NK-92 (cell line): ENCODE measurements around the gene ASAP2.

Experiments
- DNase-seq: peaks from one replicate; lab custom pipeline; 2025; ENCODE audit not compliant: unreplicated experiment; lab: John Stamatoyannopoulos, UW

ASAP2 gene

DNA sequence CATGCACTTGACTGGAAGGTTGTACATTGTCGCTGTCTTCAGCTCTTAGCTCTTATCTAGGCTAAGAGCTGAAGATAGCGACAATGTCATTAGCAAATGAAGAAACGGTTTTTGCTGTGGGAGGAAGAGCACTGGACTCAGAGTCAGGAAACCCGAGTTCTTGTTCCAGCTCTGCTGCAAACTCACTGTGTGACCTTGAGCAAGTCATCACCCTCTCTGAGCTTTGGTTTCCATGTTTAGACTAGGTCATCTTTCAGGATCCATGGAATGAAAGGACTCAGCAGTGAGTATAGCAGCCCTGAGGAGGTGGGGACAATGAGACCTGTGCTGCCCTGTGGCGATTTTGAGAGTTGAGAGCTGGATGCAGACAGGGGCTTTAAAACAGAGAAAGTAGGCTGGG is 85.3 kb downstream of the ASAP2 start:
- no peak for DNase-seq

DNA sequence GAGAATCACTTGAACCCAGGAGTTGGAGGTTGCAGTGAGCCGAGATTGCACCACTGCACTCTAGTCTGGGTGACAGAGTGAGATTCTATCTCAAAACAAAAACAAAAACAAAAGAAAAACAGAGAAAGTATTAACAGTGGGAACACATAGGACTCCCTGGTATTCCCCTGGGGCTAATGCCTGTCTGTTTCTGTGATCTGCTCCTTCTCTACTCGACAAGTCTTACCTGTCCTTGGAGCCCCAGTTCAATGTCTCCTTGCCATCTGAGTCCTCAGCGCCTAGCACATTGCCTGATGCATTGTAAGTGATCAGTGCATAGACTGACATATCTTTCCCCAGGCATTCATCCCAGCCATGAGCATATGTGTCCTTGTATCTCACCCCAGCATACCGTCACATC is 85.8 kb downstream of the ASAP2 start:
- no peak for DNase-seq

DNA sequence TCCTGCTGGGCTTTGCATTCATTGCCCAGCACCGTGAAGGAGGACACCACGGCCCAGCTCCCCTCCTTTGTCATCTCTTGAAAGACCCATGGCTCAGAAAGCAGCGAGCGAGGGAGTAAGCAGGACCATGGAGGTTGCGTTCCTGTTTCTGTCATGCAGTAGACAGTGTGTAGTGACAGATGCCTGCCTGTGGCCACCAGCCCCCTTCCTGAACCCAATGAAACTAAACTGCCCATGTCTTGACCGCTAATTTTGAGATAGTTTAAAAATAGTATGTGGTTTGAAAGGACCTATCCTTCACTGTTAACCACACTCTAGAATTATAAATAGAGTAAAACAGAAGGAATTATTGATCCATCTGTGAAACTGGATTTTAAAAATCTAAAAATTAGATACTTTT is 88.2 kb downstream of the ASAP2 start:
- DNase-seq, result no peak

DNA sequence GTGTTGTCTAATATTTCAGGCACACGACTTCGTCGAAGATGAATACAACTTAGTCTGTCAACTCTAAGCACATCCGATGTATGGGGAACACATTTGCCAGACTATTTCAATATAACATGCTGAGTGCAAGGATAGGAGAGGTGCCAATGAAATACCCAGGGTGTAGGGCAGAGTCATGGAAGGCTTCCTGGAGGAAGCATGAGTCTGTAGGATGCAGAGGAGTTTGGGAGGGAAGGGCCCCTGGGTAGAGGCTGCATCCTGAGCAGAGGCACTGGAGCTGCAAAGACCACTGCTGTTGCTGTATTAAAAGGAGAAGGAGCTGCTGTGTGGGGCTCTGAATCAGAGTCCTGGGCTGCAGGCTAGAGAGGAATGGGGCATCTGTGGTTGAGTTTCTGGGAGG is 89.9 kb downstream of the ASAP2 start:
- DNase-seq, result no peak

DNA sequence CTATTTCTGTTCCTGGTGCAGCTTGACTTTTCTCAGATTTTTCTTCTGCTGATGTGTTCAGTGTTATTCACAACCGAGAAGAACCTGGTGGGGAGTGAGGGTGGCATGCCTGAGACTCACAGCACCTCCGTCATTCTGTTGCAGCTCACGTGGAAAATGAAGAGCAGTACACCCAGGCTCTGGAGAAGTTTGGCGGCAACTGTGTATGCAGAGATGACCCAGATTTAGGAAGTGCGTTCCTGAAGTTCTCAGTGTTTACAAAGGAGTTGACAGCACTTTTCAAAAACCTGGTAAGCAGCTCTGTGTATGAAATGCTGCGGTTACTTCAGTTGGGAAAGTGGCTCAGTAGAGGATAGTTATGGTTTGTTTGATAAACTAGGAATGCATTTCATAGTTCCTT is 90.5 kb downstream of the ASAP2 start:
- no peak for DNase-seq

DNA sequence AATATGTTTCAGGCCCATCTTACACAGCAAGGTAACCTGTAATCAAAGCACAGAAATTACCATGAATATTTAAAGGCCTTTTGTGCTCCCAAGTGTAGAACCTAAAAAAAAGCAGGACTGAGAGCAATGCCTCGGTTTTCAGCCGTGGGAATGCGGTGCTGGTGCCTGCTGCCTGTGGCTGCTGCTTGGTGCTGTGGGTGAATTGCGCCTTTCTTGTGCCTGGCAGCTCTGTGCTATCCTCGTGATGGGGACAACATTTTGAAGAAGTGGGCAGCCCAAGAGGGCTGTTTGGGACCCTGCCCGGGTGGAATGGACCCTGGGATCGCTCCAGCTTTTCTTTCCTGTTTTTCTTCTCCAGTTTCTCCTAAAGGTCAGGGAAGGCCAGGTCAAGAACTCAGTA is 91.2 kb downstream of the ASAP2 start:
- no peak for DNase-seq

DNA sequence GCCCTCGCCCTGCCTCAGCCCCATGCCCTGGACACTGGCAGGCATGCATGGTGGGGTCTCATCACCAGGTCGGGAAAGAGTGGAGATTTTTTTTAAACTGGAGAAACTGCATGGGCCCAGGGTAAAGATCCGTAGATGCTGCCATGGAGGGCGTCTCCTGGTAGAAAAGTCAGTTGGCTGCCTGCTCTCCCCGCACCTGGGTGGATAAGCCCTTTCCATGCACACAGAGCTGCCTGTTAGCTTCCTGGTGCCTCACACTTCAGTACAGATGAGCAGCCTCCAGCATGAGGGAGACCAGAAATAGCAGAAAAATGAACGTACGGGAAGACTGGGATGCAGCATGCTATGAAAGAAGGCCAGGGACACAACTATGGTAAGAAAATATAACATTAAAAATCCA is 92.0 kb downstream of the ASAP2 start:
- no peak for DNase-seq

DNA sequence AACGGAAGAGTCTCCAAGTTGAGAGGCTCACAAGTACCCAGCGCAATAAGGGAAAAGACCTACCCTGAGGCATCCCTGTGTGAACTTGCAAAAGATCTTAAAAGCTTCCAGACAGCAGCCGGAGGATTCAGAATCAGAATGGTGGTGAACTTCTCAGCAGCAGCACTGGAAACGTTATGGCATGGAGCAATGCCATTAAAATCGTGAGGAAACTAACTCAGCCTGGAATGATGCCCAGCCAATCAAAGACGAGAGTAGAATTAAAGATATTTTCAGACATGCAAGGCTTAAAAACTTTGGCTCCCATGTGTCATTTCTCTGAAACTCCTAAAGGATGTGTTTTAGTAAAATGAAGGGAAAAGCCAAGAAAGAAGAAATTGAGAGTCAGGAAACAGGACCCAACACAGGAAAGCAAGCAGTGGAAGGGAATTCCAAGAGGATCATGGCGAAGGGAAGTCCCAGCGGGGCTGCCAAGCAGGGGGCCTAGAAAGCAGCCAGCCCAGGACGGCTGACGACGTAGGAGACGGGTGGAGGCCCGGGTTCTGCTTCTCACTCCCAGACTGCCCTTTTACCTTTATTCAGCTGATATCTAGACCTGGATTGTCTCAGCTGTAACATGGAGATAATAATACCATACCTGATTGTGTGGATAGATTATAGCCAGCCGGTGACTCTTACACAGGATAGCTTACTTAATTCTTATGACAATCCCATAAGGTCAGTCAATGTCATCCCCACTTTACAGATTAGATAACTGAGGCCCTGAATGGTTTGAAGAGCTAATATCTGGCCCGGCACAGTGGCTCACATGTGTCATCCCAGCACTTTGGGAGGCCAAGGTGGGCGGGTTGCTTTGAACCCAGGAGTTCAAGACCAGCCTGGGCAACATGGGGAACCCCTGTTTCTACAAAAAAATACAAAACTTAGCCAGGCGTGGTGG is 92.8 kb downstream of the ASAP2 start:
- no peak for DNase-seq

DNA sequence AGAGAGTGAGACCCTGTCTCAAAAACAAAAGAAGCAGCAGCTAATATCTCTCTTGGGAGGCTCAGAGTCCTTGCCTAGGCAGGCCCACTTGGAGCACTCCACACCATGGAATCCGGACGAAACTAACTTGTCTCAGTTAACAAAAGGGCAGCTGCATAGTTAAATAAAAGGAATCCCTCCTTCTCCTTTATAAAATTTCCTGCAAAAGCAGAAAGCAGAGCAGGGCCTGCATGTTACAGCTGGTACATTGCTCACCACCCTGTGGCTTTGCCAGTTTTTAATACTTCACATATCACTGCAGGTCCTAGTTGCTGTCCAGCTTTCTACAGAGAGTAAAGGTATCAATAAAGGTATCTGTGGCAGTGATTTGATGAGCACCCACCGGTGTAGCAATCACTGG is 93.6 kb downstream of the ASAP2 start:
- DNase-seq, result no peak

DNA sequence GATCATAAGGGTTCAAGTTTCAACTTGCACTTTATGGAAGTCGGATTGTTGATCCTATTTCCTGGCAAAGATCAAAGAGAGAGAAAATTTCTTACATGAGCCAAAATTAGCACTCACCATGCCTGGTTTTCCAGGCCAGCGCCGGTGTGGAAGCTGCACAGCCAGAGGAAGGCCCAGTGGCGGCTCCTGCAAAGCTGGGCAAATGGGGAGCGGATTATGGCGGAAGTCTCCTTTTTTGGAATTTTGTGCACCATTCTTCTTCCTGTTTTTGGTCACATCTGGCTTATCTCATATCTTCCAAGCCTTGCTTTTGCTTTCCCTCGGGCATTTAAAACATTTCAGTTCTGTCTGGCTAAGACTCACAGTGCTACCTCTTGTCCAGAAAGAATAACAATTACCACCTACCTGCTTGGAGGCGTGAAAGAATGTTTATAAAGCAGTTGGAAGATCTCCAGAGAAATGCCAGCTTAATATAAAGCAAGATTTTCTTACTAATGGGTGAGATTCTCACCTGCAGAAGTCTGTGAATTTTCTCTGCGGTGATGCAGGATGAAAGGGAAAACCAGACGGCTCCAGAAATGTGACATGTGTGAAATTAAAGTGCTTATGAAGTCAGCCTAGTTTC is 94.3 kb downstream of the ASAP2 start:
- no peak for DNase-seq

DNA sequence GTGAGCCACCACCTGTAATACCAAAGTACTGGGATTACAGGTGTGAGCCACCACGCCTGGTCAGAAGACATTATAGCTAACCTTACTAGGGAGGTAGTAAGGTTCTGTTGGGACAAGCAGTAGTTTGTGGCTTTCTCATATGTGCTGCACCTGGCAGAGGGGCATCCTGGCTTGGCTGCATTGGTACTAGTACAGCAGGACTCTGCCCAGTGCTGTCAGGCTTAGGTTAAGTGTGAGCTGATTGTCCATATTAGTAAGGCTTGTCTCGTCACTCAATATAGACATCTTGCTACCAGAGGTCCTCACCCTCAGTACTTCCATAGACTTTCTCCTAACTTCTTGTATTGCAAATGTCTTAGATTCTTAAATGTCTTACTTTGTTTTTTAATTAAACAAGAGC is 96.1 kb downstream of the ASAP2 start:
- no peak for DNase-seq

DNA sequence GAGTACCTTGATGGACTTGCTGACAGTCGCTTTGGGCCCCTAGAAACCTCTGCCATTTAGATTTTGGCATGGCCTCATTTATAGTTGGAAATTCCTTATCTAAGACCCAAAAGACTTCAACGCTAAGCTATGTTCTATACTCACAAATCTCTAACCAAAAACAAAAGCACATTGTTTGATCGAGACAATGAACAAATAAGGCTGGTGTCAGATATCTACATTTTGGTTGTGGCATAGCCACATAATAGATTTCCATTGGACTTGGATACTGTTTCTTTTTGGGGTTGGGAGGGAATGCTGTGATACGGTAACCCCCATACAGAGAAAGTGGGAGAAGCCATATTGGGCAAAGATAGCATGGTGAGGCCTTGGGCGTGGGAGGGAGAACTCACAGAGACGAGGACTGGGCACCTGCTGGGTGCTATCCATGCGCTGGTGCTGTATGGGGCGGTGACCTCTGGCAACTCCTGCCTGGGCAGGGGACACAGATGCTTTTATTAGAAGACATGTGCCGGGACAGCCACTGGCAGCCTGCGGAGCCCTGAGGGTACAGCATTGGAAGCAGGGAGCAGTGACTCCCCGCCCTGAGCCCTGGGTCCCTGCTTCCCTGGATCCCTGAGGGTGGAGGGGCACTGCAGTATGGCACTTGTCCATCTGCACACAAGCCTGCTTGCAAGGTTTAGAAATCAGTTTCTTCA is 97.1 kb downstream of the ASAP2 start:
- no peak for DNase-seq

DNA sequence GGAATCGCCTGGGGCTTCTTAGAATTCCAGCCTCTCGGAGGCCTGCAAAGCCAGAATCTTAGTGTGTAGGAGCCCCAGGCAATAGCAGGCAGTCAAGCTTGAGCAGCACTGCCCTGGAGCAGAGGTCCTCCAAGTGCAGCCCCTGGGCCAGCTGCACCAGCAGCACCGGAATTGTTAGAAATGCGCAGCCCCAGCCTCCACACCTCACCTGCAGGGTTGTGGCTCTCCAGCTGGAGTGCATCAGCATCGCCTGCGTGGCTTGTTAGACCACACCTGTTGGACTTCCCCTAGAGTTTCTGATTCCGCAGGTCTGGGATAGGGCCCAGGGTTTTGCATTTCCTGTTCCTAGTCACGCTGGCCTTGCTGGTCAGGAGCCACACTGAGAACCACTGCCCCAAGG is 100.3 kb downstream of the ASAP2 start:
- DNase-seq, result no peak

DNA sequence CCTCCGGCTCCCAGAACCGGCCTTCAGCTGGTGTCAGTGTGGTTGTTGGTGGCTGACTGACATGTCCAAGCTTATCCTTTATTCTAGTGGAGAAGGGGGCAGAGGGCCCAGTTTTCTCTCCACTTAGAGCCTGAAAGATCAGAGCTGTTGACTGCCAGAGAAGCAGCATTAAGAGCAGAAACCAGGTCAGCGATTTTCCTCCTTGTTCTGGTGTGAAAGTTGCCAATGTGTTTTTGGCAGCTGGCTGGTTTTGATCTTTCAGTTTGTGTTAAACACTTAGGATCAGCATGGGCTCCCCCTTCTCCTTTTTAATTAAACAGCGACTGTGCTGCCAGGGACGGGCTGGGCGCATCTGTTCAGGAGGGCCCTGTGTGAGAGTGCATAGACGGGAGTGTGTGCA is 100.9 kb downstream of the ASAP2 start:
- no peak for DNase-seq

DNA sequence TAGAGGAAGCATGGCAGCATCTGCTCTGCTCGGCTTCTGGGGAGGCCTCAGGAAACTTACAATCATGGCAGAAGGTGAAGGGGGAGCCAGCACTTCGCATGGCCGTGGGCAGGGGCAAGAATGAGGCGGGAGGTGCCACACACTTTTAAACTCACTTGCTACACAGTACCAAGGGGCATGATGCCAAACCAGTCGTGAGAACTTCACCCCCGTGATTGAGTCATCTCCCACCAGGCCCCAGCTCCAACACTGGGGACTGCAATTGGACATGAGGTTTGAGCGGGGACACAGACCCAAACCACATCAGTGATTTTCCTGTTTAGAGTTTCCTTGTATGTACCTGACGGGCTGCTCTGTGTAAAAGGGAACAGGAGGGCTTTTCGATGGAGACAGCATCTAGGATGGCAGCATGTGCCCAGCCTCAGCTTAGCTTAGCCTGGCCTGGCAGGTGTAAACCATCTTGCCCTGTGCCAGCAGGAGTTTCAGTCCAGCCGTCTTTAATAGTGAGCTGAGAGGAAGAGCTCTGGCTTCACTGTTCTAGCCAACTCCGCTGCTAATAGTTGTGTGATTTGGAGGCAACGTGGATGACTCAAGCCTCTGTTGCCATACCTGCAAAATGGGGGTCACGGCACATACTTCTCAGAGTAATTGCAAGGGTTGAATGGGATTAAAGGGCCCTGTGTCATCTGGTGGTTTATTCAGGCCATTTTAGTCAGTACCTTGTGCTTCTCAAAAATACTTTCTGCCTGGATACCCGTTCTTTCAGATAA is 101.8 kb downstream of the ASAP2 start:
- DNase-seq, result no peak

DNA sequence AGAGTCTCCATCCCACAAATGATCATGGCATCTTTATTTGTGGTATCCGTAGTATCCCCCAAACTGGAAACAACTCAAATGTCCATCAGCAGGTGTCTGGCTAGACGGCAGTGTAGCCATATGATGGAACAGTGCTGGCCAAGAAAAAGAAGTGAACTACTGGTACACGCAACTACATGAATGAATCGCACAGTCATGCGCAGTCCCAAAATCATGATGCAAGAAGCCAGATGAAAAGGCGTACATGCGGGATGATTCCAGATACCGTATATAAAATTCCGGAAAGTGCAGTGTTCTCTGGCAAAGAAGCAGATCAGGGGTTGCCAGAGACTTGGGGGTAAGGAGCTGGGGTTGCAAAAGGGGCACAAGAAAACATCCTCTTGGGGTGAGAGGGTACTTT is 102.5 kb downstream of the ASAP2 start:
- no peak for DNase-seq

DNA sequence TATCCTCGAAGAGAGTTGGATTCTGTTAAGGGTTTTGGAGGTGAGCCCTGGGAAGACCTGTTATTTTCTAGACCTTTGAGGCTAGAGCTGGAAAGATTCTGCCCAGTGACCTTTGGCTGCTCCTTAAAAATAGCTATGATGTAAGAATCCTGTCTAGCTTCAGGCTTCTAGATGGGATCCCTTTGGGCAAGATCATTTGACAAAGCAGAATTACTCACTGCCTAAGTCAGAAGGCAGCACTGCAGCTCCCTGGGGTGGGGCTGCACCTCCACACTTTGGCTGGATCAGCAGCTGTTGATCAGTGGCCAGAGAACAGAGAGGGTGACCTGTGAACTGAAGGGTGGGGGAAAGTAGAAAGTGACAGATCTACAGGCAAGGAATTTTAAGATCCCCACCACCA is 103.8 kb downstream of the ASAP2 start:
- DNase-seq, result no peak

DNA sequence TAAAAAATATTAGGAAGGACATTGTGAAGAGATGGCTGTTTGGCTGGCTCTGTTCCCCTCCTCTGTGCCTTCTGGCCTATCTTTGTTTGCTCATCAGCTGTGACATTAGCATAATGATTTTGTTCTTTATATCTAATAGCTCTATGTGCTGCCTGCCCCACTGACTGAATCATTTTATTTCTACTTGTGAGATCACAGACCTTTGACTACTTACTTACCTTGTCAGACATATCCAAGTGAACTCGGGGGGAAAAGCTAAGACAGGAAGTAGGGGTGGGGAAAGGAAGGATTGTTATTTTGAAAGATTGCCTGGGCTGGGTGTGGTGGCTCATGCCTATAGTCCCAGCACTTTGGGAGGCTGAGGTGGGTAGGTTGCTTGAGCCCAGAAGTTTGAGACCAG is 104.2 kb downstream of the ASAP2 start:
- DNase-seq, result no peak

DNA sequence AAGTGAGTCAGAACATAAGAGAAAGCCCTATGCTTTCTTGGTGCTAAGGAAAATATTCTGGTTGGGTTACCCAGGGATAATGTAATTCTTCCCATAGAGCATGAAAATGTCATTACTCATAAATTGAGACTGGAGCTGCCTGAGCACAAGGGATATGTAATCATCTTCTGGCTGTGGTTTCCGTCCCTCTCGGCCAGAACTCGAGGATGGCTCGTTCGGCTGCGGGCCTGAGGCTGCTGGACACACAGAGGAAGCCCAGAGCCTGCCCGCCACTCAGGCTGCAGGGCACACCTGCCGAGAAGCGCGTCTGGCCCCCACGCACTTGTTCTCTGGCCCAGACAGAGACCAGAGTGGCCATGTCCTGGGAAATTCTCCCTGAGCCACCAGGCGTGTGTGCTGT is 104.9 kb downstream of the ASAP2 start:
- no peak for DNase-seq

DNA sequence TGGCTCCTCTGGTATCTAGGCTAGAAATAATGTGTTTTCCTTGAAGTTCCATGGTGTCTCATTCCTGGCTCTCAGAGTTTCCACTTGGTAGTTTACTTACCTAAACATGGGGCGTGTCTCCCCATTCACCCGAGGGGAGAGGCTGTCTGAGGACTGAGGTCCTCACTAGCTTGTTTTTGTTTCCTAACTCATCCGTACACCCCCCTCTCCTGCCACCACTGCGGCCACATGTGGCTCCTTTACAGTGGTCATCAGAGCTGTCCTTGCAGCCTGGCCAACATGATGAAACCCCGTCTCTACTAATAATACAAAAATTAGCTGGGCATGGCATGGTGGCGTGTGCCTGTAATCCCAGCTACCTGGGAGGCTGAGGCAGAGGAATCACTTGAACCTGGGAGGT is 106.0 kb downstream of the ASAP2 start:
- DNase-seq, result no peak

DNA sequence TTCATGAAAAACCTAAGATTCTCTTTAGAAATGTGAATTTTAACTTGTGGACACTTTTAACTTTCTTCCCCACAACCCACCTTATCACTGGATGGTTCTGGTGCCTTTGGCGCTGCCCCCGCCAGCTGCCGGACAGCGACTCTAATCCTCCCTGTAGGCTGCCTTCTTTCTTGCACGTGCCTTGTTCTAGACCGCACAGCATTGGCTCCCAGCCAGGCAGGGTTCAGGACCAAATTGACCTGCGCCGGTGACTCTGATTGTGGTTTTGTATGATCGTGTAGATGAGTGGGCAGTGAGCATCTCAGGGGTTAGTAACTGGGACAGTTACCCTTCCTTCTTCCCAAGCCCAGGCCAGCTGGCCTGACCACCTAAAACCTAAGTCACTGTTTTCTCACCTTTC is 106.8 kb downstream of the ASAP2 start:
- no peak for DNase-seq
